AG09319 (cell line): ENCODE measurements around the gene TAF12.
"Not testable (repeated sequence)": the region's sequence is repeated elsewhere in the genome, so short reads cannot be mapped to it uniquely, and the experiment has no call there.

Experiments
- DNase-seq: peaks from one replicate; pipeline ENCODE4 v3.0.0-alpha.2; 2010; ENCODE audit warnings: low read depth; ENCODE audit errors: extremely low read depth
- CTCF ChIP-seq: IDR thresholded peaks from 2 replicates; pipeline ENCODE4 v1.5.1; 2011; ENCODE audit warnings: low read depth, mild to moderate bottlenecking, inconsistent platforms, low read length, moderate library complexity

Gene TAF12, protein sequence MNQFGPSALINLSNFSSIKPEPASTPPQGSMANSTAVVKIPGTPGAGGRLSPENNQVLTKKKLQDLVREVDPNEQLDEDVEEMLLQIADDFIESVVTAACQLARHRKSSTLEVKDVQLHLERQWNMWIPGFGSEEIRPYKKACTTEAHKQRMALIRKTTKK

DNA sequence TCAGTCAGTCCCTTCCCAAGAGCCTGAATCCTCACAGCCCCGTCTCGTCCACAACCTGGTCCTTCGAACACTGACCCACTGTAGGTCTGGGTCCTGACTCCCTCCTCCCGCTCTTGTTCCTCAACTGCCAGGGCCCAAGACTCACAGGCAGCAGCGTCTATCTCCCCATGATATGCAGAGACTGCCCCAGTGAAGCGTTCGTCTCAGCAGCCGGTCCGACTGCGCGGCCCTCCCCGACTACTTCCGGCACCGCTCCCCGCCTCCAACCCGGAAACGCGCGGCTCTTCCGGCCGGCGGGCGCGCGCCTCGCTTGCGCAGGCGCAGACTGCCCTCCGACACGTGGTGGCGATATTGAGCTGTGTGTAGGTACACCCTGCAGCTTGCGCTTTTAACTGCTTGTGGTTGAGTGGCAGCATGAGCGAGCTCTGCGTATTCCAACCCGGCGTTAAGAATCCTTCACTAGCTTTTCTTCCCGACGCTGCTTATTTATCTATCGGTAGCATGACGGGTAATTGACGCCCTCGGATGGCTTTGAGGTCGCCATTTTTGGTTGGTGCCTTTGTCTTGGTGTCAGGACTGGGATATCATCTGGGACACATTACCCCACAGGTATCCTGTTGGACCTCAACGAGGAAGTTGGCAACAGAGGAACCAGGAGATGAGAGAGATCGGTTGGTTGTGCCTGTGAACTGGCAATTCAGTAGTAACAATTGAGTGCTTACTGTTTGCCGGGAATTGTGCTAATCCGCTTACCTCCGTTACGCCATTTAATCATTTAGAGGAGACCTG lies at the start of gene TAF12:
TSS of gene TAF12 (minus strand) at position 221 of the 789 bp plus-strand sequence. CDS start 20,986 bp downstream, outside the sequence.
- peak; percentile 36 for TF ChIP-seq CTCF
- peak; percentile 87 for DNase-seq

- not testable (repeated sequence) for DNase-seq
Measured at GRCh38 chr1:28691627-28692026, 48.8 kb upstream of the TAF12 start.

DNA sequence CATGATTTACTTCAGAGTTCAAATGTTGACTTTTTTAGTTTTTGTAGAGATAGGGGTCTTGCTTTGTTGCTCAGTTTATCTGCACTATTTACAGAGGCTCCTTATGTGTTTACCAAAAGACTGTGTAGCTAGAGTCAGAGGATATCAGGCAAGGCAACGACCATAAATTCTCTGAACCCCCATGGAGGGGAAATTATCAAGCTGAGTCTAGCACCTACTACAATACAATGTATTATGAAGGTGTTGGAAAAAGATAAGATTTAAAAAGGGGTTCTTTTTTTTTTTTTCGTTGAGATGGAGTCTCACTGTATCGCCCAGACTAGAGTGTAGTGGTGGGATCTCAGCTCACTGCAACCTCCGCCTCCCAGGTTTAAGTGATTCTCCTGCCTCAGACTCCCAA lies 42.1 kb upstream of the TAF12 start:
- no peak for TF ChIP-seq CTCF
- no peak for DNase-seq

GRCh38 chr1:28682840-28683239 lies 40.0 kb upstream of the TAF12 start:
- no peak for TF ChIP-seq CTCF
- no peak for DNase-seq

DNA sequence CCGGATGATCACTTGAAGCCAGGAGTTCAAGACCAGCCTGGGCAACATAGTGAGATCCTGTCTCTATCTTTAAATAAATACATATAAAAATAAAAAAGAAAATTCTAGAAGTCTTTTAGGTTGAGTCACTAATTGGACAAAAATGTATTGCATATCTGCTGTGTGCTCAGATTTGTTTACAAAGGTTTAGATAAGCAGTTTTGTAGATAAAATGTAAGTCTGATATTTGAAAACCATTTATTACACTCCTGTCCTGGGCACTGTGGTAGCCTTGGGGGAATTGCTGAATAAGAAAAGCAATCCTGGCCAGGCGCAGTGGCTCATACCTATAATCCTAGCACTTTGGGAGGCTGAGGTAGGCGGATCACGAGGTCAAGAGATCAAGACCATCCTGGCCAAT lies 37.3 kb upstream of the TAF12 start:
- TF ChIP-seq CTCF: no peak

DNA sequence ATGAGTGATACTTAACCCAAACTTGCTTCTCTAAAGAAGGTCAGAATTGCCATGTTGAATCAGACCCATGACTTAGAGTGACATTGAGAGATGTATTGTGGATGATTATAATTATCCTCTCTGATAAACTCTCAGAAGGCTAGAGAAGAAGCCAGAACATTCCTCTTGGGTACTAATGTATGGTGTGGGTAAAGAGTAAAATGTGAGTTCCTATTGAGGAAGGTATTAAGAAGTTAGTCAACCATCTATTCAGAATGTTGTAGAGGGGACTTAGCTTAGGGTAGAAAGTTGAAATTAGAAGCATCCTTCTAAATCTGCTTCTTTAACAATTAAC lies 33.0 kb upstream of the TAF12 start:
- no peak for TF ChIP-seq CTCF
- DNase-seq: no peak

More for the DNA sequence above, 37.3 kb upstream of the TAF12 start:
- DNase-seq: no peak

GRCh38 chr1:28672971-28673370 lies 30.1 kb upstream of the TAF12 start:
- not testable (repeated sequence) for DNase-seq

DNA sequence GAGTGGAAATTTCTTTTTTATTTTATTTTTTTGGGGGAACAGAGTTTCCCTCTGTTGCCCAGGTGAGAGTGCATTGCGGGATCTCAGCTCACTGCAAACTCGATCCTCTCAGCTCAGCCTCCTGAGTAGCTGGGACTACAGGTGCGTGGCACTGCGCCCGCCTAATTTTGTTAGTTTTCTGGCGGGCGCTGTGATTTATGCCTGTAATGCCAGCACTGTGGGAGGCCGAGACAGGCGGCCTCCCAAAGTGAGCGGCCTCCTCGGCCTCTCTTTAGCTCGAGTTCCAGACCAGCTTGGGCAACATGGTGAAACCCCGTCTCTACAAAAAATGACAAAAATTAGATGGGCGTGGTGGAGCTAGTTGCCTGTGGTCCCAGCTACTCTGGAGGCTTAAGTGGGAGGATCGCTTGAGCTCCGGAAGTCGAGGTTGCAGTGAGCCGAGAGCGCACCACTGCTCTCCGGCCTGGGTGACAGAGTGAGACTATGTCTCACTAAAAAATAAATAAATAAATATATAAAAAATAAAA lies 28.4 kb upstream of the TAF12 start:
- no peak for DNase-seq
- no peak for TF ChIP-seq CTCF
